Activated T-helper 1 cell treated with anti-CD3 and anti-CD28 coated beads, Interleukin-12 subunit alpha, Interleukin-12 subunit beta, Interleukin-2, Interleukin-4 antibody, amounts not matched to agents 30 ng/mL and 10 ng/mL and 1 ng/mL, durations not matched to agents 14 hours and 24 hours and 36 hours (primary cell): ENCODE measurements around the gene GNLY. TPM values are rescaled to one million over a fixed set of nuclear protein-coding genes. Genes with fewer than 3 reads are reported as not detected.

Experiments used
- DNase-seq: peaks from one replicate; pipeline ENCODE4 v3.0.0; 2021; ENCODE audit warnings: low spot score
- H3K27ac Mint-ChIP-seq: one replicate; pipeline ENCODE4 v1.8.0; 2021; ENCODE audit warnings: mild to moderate bottlenecking, mixed read lengths
- H3K27me3 Mint-ChIP-seq: one replicate; pipeline ENCODE4 v1.8.0; 2022; ENCODE audit warnings: mild to moderate bottlenecking, moderate library complexity, mixed read lengths; ENCODE audit not compliant: insufficient read depth
- H3K36me3 Mint-ChIP-seq: one replicate; pipeline ENCODE4 v1.8.0; 2021; ENCODE audit warnings: low read depth, mixed read lengths
- H3K4me1 Mint-ChIP-seq: one replicate; pipeline ENCODE4 v1.8.0; 2021; ENCODE audit warnings: low read depth, mixed read lengths
- H3K4me3 Mint-ChIP-seq: one replicate; pipeline ENCODE4 v1.8.0; 2021; ENCODE audit warnings: mild to moderate bottlenecking, moderate library complexity, mixed read lengths
- H3K9me3 Mint-ChIP-seq: one replicate; pipeline ENCODE4 v1.8.0; 2021; ENCODE audit warnings: mixed read lengths
- intact Hi-C: fragments of 100-400 bp; cut with micrococcal nuclease; formaldehyde crosslinking; loops from one replicate; pipeline ENCODE4 v1.15.1; 2024
- total RNA-seq: library from RNA; stranded (reverse); gene quantifications from 2 replicates; pipeline ENCODE4 v1.2.3, GENCODE V29; 2022

Gene GNLY
- total RNA-seq = 141 and 152 TPM in 2 replicates

DNA sequence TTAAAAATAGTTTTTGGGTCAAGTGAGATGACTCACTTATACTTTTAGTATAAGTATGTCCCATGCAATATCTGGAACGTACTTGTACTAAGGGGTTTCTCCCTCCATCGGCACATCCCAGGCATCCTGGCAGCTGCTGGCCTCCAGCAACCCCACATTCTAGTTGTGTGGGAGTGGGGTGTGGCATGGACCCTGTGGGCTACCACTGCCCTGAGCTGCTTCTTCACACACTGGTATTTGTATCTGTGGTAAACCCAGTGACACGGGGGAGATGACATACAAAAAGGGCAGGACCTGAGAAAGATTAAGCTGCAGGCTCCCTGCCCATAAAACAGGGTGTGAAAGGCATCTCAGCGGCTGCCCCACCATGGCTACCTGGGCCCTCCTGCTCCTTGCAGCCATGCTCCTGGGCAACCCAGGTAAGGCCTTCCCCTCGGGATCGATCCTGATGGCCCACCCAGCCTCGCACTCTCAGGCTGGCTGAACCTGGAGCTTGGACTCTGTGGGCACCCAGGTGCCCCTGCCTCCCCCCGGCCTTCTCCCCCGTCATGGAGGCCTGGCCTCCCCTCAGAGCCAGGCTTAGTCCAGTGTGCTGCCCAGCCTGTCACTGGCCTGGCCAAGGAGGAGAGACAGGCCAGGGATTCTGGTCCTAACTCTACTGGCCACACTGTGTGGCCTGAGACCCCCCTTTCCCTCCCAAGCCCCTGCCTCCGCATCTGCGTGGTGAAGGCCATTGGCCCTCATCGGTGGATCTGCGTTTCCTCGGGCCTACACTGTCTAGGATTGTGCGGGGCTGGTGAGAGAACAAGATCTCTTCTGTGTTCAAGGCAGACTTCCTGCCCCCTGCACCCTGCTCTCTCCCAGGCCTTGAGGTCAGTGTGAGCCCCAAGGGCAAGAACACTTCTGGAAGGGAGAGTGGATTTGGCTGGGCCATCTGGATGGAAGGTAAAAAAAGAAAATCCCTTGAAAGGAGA is at the start of gene GNLY:
Gene GNLY, plus strand, starts transcription at position 307 of the 974 bp plus-strand sequence. Its CDS starts 61 bp downstream, at position 368.
- peak within 1 kb of the TSS; percentile 48 for H3K27ac Mint-ChIP-seq
- H3K36me3 Mint-ChIP-seq = peaks cover 4% of the 10 kb centered on the region
- H3K27me3 Mint-ChIP-seq = peaks cover 3% of the 10 kb centered on the region
- H3K9me3 Mint-ChIP-seq = no peaks in the 10 kb centered on the region
- DNase-seq = no peak
- peak within 1 kb of the TSS; percentile 26 for H3K4me3 Mint-ChIP-seq
- H3K4me1 Mint-ChIP-seq = peaks cover 23% of the 10 kb centered on the region
- intact Hi-C loops = no loop called here

DNA sequence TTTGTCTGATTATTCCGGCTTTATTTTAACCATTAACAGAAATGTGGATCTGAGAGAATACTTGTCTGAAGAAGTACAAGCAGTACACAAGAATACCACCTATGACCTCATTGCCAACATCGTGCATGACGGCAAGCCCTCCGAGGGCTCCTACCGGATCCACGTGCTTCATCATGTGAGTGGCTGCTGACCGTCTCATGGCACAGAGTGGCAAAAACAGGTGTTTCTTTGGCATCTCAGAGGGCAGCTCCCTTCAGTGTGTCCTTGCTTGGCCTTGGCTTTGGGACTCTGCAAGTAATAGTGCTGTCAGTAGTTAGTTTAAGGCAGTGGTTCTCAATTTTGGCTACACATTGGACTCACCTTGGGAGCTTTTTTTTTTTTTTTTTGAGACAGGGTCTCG is 49.2 kb upstream of the GNLY start:
- H3K27me3 Mint-ChIP-seq = no peaks in the 10 kb centered on the region
- intact Hi-C loops = no loop called here
- no peak for DNase-seq
- no peak overlapping the region for H3K4me3 Mint-ChIP-seq
- H3K36me3 Mint-ChIP-seq = peaks cover 59% of the 10 kb centered on the region
- H3K4me1 Mint-ChIP-seq = peaks cover 27% of the 10 kb centered on the region
- no peak overlapping the region for H3K27ac Mint-ChIP-seq
- no peaks in the 10 kb centered on the region for H3K9me3 Mint-ChIP-seq

DNA sequence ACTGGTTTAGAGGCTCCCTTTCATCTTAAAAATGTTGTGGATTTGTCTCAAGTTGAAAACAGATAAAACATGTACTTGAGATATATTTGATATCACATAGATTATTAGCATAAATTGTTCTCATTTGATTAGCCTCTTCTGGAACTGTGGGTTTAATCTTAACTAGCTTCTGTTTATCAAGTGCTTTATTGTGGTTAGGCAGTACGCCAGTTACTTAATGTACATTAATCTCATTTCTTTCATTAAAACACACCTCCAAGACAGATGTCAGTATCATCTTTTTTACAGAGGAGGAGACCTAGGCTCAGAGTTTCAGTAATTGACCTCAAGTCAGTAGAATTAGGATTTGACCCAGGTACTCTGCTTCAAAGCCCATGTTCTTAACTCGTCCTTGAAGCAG is 48.0 kb upstream of the GNLY start:
- peaks cover 22% of the 10 kb centered on the region for H3K4me1 Mint-ChIP-seq
- no peak overlapping the region for H3K27ac Mint-ChIP-seq
- H3K27me3 Mint-ChIP-seq = no peaks in the 10 kb centered on the region
- H3K9me3 Mint-ChIP-seq = no peaks in the 10 kb centered on the region
- no peak overlapping the region for H3K4me3 Mint-ChIP-seq
- DNase-seq = no peak
- peaks cover 52% of the 10 kb centered on the region for H3K36me3 Mint-ChIP-seq
- intact Hi-C loops = no loop called here

DNA sequence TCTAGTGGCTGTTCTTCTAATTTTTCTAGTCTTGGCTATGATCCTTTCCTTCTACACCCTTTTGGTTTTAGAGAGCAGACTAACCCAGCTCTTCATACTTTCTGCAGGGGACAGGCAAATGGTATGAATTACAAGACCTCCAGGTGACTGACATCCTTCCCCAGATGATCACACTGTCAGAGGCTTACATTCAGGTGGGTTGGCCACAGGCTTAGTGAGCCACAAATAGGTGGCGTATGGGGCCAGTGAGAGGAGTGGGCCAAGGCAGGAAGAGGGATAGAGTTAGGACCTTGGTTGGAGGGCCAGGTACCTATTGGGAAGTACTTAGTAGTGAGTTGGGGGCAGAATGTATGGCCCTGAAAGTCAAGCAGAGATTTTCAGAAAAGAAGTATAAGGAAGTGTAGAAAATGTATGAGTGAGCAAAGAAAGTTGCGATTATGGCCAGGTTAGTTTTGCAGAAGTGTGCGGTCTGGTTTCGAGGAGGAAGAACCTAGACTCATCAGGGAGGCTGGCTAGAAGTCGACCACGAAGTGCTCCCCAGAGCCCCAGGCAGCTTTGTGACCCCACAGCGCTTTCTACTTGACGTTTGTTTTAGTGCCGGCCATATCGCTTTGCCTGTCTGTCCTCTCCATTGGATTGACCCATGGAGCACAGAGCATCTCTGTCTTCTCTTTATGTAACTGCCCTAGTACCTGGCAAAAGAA is 46.2 kb upstream of the GNLY start:
- no peaks in the 10 kb centered on the region for H3K27me3 Mint-ChIP-seq
- intact Hi-C loops = no loop called here
- H3K4me1 Mint-ChIP-seq = peaks cover 8% of the 10 kb centered on the region
- peaks cover 47% of the 10 kb centered on the region for H3K36me3 Mint-ChIP-seq
- DNase-seq = no peak
- no peak overlapping the region for H3K27ac Mint-ChIP-seq
- no peak overlapping the region for H3K4me3 Mint-ChIP-seq
- no peaks in the 10 kb centered on the region for H3K9me3 Mint-ChIP-seq

DNA sequence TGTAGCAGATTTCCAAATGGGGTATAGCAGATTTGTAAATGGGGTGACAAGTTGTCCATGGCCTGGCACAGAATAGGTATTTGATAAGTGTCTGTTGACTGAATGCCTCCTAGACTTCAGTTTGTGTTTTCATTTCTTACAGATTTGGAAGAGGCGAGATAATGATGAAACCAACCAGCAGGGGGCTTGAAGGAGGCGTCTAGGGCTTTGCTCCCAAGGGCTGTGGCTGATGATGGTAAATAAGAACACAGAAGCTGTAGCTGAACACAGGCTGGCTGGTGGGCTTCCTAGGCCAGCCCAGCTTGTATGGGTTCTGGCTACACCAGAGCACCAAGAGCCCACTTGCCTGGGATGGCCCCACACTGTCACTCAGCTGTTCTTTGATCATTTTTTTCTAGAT is 45.5 kb upstream of the GNLY start:
- Mint-ChIP-seq H3K4me3 (no peak overlapping the region), H3K36me3 (peaks cover 49% of the 10 kb centered on the region), H3K27ac (peak overlapping the region; percentile 22), H3K4me1 (peaks cover 6% of the 10 kb centered on the region), H3K27me3 (no peaks in the 10 kb centered on the region), H3K9me3 (no peaks in the 10 kb centered on the region)
- intact Hi-C loops = no loop called here
- no peak for DNase-seq

DNA sequence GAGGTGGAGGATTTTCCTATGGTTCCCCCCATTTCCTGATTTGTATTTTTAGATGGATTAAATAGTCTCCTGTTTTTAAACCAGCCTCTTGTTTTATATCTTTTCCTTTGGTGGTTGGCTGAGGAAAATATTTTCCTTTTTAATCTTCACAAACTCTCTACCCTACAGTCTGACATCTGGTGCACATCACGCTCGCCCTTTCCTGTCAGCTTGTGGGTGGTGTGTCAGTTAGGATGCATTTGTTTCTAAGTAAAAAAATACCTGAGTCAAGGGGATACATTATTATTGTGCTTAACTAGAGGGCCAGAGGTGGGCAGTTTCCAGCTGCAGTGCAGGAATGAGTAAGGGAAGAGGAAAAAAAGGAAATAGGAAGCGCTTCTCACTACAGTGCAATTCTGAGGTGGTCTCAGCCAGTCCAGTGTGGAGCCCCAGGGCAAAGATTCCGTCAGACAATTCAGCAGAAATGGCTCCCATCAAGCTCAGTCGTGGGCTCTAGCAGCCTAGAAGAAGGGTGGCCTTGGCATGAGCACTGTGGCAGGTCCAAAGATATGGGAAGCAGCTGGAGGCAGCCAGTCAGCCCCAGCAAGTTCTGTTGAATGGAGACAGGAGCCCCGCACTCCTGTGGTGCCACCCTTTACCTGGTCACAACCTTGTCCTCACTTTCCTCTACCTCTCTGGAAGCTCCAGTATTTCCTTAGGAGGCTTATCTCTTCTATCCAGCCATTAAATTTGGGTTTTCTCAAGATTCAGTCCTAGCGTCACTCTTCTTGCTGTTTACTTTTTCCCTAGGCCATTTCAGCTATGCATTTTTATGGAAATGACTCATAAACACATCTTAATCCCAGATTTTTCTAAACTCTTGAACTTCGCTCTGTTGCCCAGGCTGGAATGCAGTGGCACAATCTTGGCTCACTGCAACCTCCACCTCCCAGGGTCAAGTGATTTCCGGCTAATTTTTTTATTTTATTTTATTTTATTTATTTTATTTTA is 44.7 kb upstream of the GNLY start:
- peaks cover 50% of the 10 kb centered on the region for H3K36me3 Mint-ChIP-seq
- H3K27me3 Mint-ChIP-seq = no peaks in the 10 kb centered on the region
- no peak overlapping the region for H3K4me3 Mint-ChIP-seq
- no peaks in the 10 kb centered on the region for H3K9me3 Mint-ChIP-seq
- no peak for DNase-seq
- H3K27ac Mint-ChIP-seq = no peak overlapping the region
- intact Hi-C loops = no loop called here
- H3K4me1 Mint-ChIP-seq = peaks cover 6% of the 10 kb centered on the region

DNA sequence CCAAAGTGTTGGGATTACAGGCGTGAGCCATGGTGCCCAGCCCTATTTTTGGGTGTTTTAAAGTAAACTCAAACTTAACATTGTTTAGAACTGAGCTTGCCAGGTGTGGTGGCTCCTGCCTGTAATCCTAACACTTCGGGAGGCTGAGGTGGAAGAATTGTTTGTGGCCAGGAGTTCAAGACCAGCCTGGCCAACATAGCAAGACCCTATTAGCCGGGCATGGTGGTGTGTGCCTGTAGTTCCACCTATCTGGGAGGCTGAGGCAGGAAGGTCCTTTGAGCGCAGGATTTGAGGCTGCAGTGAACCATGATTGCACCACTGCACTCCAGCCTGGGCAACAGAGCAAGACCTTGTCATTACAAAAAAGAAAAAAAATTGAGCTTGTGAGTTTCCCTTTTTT is 43.7 kb upstream of the GNLY start:
- Mint-ChIP-seq H3K27me3 (no peaks in the 10 kb centered on the region), H3K4me1 (peaks cover 6% of the 10 kb centered on the region), H3K36me3 (peaks cover 46% of the 10 kb centered on the region), H3K9me3 (no peaks in the 10 kb centered on the region), H3K27ac (no peak overlapping the region), H3K4me3 (no peak overlapping the region)
- intact Hi-C loops = no loop called here
- no peak for DNase-seq

DNA sequence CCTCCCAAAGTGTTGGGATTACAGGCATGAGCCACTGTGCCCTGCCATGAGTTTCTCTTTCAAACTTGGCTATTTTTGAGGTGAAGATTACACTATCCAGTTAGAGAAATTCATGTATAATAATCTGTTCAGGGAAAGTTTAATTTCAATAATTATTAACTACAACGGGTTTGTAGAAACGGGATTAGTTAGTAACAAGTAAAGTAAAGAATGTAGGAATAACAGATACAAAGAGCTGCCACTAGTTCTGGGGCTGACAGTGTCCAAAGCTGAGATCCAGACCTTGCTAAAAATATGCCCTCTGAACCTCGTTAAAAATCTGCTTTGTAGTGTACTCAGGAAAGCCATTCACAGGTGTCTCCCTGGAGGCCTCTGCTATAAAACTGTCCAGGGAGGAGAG is 43.1 kb upstream of the GNLY start:
- H3K4me3 Mint-ChIP-seq = no peak overlapping the region
- H3K36me3 Mint-ChIP-seq = peaks cover 44% of the 10 kb centered on the region
- H3K27ac Mint-ChIP-seq = no peak overlapping the region
- no peaks in the 10 kb centered on the region for H3K9me3 Mint-ChIP-seq
- intact Hi-C loops = no loop called here
- peaks cover 6% of the 10 kb centered on the region for H3K4me1 Mint-ChIP-seq
- no peaks in the 10 kb centered on the region for H3K27me3 Mint-ChIP-seq
- DNase-seq = no peak

DNA sequence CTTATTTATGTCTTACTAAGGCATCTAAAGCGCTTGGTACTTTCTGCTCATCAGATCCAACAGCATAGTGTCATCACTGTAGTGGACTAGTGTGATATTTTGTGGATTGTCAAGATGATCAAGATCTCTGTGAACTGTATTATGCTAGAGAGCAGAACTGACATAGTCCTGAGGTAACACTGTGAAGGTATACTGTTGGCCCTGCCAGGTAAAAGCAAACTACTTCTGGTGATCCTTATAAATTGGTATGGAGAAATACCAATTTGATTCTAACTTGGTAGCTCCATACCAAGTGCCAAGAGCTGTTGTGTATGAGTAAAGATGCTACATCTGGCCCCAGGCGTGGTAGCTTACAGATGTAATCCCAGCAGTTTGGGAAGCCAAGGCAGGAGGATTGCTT is 42.1 kb upstream of the GNLY start:
- H3K27me3 Mint-ChIP-seq = no peaks in the 10 kb centered on the region

DNA sequence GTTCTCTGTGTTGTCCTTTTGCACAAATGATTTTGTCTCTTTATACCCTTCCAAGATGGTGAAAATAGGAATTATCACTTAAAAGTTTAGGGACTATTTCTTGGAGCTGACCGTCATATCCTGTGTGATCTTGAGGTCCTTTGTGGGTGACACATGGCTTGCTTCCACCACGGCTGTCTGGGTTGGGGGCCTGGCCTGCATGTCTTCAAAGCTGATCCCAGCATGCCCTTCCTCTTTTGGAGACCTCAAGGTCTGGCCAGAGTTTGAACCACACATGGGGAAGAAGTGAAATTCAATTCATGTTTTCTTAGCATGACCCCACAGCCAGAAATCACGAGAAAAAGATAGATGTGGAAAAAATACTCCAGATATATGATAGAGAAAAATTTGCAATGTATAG is 40.2 kb upstream of the GNLY start:
- Mint-ChIP-seq H3K27ac (no peak overlapping the region), H3K9me3 (no peaks in the 10 kb centered on the region), H3K4me1 (no peaks in the 10 kb centered on the region), H3K4me3 (no peak overlapping the region), H3K27me3 (no peaks in the 10 kb centered on the region), H3K36me3 (peaks cover 29% of the 10 kb centered on the region)
- intact Hi-C loops = no loop called here
- no peak for DNase-seq

More for the DNA sequence above, 42.1 kb upstream of the GNLY start:
- DNase-seq = no peak
- Mint-ChIP-seq H3K36me3 (peaks cover 41% of the 10 kb centered on the region), H3K9me3 (no peaks in the 10 kb centered on the region), H3K27ac (no peak overlapping the region), H3K4me1 (peaks cover 6% of the 10 kb centered on the region), H3K4me3 (no peak overlapping the region)
- intact Hi-C loops = no loop called here

DNA sequence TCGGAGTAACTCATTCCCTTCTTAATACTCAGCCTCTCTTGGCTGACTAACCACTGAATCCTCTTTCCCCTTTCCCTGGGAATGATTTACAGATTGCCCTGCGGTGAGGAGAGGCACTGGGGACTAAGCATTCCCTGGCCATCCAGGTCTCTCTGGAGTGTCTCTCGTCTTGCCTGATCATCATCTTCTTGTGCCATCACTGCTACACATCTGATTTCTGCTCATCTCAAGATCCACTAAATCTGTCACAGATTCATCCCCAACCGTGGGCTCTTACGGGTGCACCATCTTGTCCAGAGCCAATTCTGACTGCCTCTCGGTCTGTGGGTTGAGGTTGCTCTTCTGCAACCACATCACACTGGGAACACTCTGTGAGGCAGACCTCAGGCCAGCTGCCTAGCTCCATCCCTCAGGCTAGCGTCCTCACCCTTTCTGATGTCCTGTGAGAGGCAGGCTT is 38.2 kb upstream of the GNLY start:
- no peaks in the 10 kb centered on the region for H3K9me3 Mint-ChIP-seq
- DNase-seq = no peak
- intact Hi-C loops = no loop called here
- no peak overlapping the region for H3K4me3 Mint-ChIP-seq
- no peaks in the 10 kb centered on the region for H3K27me3 Mint-ChIP-seq
- peaks cover 22% of the 10 kb centered on the region for H3K36me3 Mint-ChIP-seq
- no peak overlapping the region for H3K27ac Mint-ChIP-seq
- H3K4me1 Mint-ChIP-seq = no peaks in the 10 kb centered on the region

DNA sequence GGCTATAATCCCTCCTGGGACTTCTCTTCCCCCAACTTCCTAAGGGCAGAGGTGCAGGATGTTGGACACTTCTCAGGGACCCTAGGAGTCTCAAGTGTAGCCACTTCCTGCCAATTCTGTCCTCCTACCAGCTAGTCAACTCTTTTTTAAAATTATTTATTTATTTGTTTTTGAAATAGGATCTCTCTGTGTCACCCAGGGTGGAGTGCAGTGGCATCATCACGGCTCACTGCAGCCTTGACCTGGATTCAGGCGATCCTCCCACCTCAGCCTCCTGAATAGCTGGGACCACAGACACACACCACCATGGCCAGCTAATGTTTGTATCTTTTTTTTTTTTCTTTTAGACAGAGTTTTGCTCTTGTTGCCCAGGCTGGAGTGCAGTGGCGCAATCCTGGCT is 37.7 kb upstream of the GNLY start:
- Mint-ChIP-seq H3K27me3 (no peaks in the 10 kb centered on the region), H3K9me3 (no peaks in the 10 kb centered on the region), H3K27ac (no peak overlapping the region), H3K36me3 (peaks cover 20% of the 10 kb centered on the region), H3K4me3 (no peak overlapping the region), H3K4me1 (no peaks in the 10 kb centered on the region)
- intact Hi-C loops = no loop called here
- no peak for DNase-seq
